Activated CD4-positive, alpha-beta T cell treated with anti-CD3 and anti-CD28 coated beads, Interleukin-2, amount 50 U/mL, for 48 hours (primary cell): Measurements from ENCODE around the gene PSMB4.
"Not testable (repeated sequence)": the region's sequence is repeated elsewhere in the genome, so short reads cannot be mapped to it uniquely, and the experiment has no call there.

Experiments
- DNase-seq, 2 experiments: peaks; one replicate each; pipeline ENCODE4 v3.0.0-alpha.2; 2020

PSMB4 gene

GRCh38 chr1:151399324-151400171, at the start of gene PSMB4:
PSMB4 (plus strand) TSS chr1:151399573; CDS start chr1:151399588, 15 bp downstream.
- DNase-seq = peak; percentile 71 to 83

- DNase-seq = not testable (repeated sequence)
Measured at GRCh38 chr1:151350323-151350722, 49.0 kb upstream of the PSMB4 start.

- DNase-seq = no peak
Measured at GRCh38 chr1:151352021-151352718, 47.2 kb upstream of the PSMB4 start.

- no peak for DNase-seq
Measured at GRCh38 chr1:151356696-151357095, 42.7 kb upstream of the PSMB4 start.

DNA sequence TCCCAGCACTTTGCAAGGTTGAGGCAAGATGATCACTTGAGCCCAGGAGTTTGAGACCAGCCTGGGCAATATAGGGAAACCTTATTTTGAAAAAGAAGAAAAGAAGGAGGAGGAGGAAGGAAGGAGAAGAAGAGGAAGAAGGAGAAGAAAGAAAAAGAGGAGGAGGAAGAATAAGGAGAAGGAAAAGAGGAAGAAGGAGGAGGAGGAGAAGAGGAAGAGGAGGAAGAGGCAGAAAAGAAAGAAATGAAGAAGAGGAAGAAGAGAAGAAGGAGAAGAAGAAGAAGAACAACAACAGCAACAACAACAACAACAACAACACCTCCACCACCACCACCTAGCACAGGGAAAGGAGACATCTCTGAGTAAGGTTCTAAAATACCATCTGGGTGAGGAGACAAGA, 37.5 kb upstream of the PSMB4 start:
- DNase-seq = no peak

GRCh38 chr1:151362308-151363155, 36.8 kb upstream of the PSMB4 start:
- DNase-seq = no peak

GRCh38 chr1:151364996-151365395, 34.4 kb upstream of the PSMB4 start:
- no peak for DNase-seq

DNA sequence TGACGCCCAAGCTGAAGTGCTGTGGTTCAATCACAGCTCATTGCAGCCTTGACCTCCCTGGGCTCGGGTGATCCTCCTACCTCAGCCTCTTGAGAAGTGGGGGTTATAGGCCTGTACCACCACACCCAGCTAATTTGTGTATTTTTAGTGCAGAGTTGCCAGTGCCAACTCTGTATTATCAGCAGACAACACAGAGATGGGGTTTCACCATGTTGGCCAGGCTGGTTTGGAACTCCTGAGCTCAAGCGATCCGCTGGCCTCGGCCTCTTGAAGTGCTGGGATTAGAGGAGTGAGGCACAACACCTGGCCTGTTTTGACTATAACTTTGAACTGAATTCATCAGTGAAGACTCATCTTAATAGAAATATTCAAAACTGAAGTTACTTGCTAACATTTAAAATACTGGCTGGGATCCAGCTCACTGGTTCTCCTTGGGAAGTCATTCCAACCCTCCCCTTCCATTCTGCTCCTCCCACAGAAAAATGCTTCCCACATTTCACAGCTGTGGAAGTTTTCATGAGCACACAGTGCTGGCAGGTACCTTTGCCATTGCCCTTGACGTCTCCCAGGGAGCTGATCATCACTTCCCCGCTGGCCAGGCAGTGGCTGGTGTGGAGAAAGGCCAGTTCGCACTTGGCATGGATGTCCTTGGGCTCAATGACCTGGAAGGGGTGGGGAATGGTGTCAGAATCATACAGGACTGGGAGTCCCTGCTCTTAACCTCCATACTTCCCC, 31.5 kb upstream of the PSMB4 start:
- DNase-seq = no peak

- DNase-seq = no peak
Measured at GRCh38 chr1:151368393-151369301, 30.7 kb upstream of the PSMB4 start.

GRCh38 chr1:151369302-151369610, 30.1 kb upstream of the PSMB4 start:
- no peak for DNase-seq

GRCh38 chr1:151369621-151370048, 29.7 kb upstream of the PSMB4 start:
- no peak for DNase-seq

- DNase-seq = no peak
Measured at GRCh38 chr1:151370211-151370911, 29.0 kb upstream of the PSMB4 start.

- DNase-seq = no peak
Measured at GRCh38 chr1:151371370-151372057, 27.9 kb upstream of the PSMB4 start.

- no peak for DNase-seq
Measured at GRCh38 chr1:151372058-151372934, 27.1 kb upstream of the PSMB4 start, which contains the start of gene SELENBP1. SELENBP1 (minus strand) TSS chr1:151372705; CDS start chr1:151372641, 64 bp downstream.

DNA sequence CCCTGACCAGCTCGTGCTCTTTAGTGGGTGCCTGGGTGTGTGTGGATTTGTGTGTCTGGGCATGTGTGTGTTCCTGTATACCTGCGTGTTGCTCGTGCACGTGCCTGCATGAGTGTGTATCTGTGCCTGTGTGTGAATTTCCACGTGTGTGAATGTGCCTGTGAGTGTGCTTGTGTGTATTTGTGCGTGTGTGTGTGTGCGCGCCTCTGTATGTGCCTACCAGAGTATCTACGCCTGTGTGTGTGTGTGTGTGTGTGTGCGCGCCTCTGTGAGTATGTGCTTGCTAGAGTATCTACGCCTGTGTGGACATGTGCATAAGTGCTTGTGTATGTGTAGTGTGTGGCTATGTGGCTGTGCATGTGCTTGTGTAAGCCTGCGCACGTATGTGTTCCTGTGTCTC, 26.2 kb upstream of the PSMB4 start:
- no peak for DNase-seq

GRCh38 chr1:151377150-151377884, 22.1 kb upstream of the PSMB4 start:
- DNase-seq = no peak

- no peak for DNase-seq
Measured at GRCh38 chr1:151384584-151384983, 14.8 kb upstream of the PSMB4 start.

- no peak for DNase-seq
Measured at GRCh38 chr1:151386002-151386401, 13.4 kb upstream of the PSMB4 start.
